ENCODE results near the gene SPTB.

SPTB gene

GRCh38 chr14:64703395-64704142 is 176.1 kb downstream of the SPTB start:
- peak overlapping the region; percentile 27 for H4K8ac ChIP-seq (ENCODE audit: low read length)
- no peaks in the 10 kb centered on the region for H3K36me3 ChIP-seq (ENCODE audit: control insufficient read depth in 1 of 2, insufficient read depth in 2 of 2, low read depth in 1 of 2, low read length in 2 of 2)

GRCh38 chr14:64702493-64703394 is 177.0 kb downstream of the SPTB start:
- Histone ChIP-seq H2AK5ac (ENCODE audit: low read length, severe bottlenecking) (peak overlapping the region; percentile 33), H3K4me1 (ENCODE audit: control insufficient read depth, insufficient read depth, low read depth, low read length) (peaks cover 24% of the 10 kb centered on the region), H3K4me2 (ENCODE audit: low read length, poor library complexity, severe bottlenecking) (peak overlapping the region; percentile 57), H3K4me3 (ENCODE audit: insufficient read depth in 1 of 2, low read depth in 1 of 2, low read length in 2 of 2) (no peak overlapping the region), H3K79me1 (replicated peaks; ENCODE audit: low read length, poor library complexity, severe bottlenecking) (no peaks in the 10 kb centered on the region), H3K18ac (ENCODE audit: low read depth in 1 of 2, low read length in 2 of 2) (no peak overlapping the region), H3K36me3 (ENCODE audit: control insufficient read depth in 1 of 2, insufficient read depth in 2 of 2, low read depth in 1 of 2, low read length in 2 of 2) (no peaks in the 10 kb centered on the region), H4K91ac (ENCODE audit: low read length) (no peak overlapping the region), H2BK15ac (ENCODE audit: low read depth, poor library complexity, severe bottlenecking) (peak overlapping the region; percentile 60), H4K8ac (ENCODE audit: low read length) (no peak overlapping the region), H3K9ac (ENCODE audit: low read length) (no peak overlapping the region), H2AFZ (ENCODE audit: low read depth, low read length) (no peak overlapping the region), H3K4ac (ENCODE audit: low read depth in 1 of 2, low read length in 2 of 2) (peak overlapping the region in 1 of 2 experiments; percentile 32), H3K9me3 (ENCODE audit: control insufficient read depth, low read length) (no peaks in the 10 kb centered on the region), H3K27me3 (ENCODE audit: control insufficient read depth in 1 of 2, insufficient read depth in 1 of 2, low read length in 2 of 2) (peaks cover 0 to 84% of the 10 kb centered on the region in 2 experiments), H3K27ac (ENCODE audit: low read length, poor library complexity, severe bottlenecking) (no peak overlapping the region), H2BK120ac (ENCODE audit: low read depth, low read length) (peak overlapping the region; percentile 11), H3K14ac (ENCODE audit: low read length in 2 of 2) (no peak overlapping the region), H2BK12ac (ENCODE audit: low read length in 2 of 2) (peak overlapping the region; percentile 38 to 45), H2BK5ac (ENCODE audit: low read depth, low read length, poor library complexity, severe bottlenecking) (peak overlapping the region; percentile 36), H3K23ac (ENCODE audit: low read length in 2 of 2) (no peak overlapping the region)
- WGBS: 33% methylated on average over 25 of the region's 25 CpGs
- DNase-seq: no peak

More at GRCh38 chr14:64703395-64704142, 176.1 kb downstream of the SPTB start:
- peak overlapping the region in 1 of 2 experiments; percentile 86 for H3K14ac ChIP-seq (ENCODE audit: low read length in 2 of 2)
- H3K27me3 ChIP-seq (ENCODE audit: control insufficient read depth in 1 of 2, insufficient read depth in 1 of 2, low read length in 2 of 2): peaks cover 0 to 82% of the 10 kb centered on the region in 2 experiments
- H3K79me1 ChIP-seq (replicated peaks; ENCODE audit: low read length, poor library complexity, severe bottlenecking): no peaks in the 10 kb centered on the region
- H2BK15ac ChIP-seq (ENCODE audit: low read depth, poor library complexity, severe bottlenecking): peak overlapping the region; percentile 60
- H3K23ac ChIP-seq (ENCODE audit: low read length in 2 of 2): peak overlapping the region in 1 of 2 experiments; percentile 57
- peak overlapping the region; percentile 77 for H2AK5ac ChIP-seq (ENCODE audit: low read length, severe bottlenecking)
- 8% methylated on average over 25 of the region's 26 CpGs for WGBS
- H3K18ac ChIP-seq (ENCODE audit: low read depth in 1 of 2, low read length in 2 of 2): peak overlapping the region; percentile 54 to 98
- H3K27ac ChIP-seq (ENCODE audit: low read length, poor library complexity, severe bottlenecking): peak overlapping the region; percentile 86
- peak overlapping the region; percentile 40 to 81 for H3K4ac ChIP-seq (ENCODE audit: low read depth in 1 of 2, low read length in 2 of 2)
- peaks cover 30% of the 10 kb centered on the region for H3K4me1 ChIP-seq (ENCODE audit: control insufficient read depth, insufficient read depth, low read depth, low read length)
- peak overlapping the region; percentile 35 for H2BK5ac ChIP-seq (ENCODE audit: low read depth, low read length, poor library complexity, severe bottlenecking)
- no peaks in the 10 kb centered on the region for H3K9me3 ChIP-seq (ENCODE audit: control insufficient read depth, low read length)
- peak overlapping the region; percentile 72 to 99 for H2BK12ac ChIP-seq (ENCODE audit: low read length in 2 of 2)
- peak overlapping the region; percentile 71 for H3K9ac ChIP-seq (ENCODE audit: low read length)
- H3K4me3 ChIP-seq (ENCODE audit: insufficient read depth in 1 of 2, low read depth in 1 of 2, low read length in 2 of 2): peak overlapping the region; percentile 42 to 80
- H2AFZ ChIP-seq (ENCODE audit: low read depth, low read length): peak overlapping the region; percentile 72
- H4K91ac ChIP-seq (ENCODE audit: low read length): peak overlapping the region; percentile 82
- peak overlapping the region; percentile 82 for H3K4me2 ChIP-seq (ENCODE audit: low read length, poor library complexity, severe bottlenecking)
- H2BK120ac ChIP-seq (ENCODE audit: low read depth, low read length): peak overlapping the region; percentile 11
- DNase-seq: peak; percentile 51

GRCh38 chr14:64701660-64702059 is 178.0 kb downstream of the SPTB start:
- H3K79me1 ChIP-seq (replicated peaks; ENCODE audit: low read length, poor library complexity, severe bottlenecking): no peaks in the 10 kb centered on the region
- H3K4ac ChIP-seq (ENCODE audit: low read depth in 1 of 2, low read length in 2 of 2): no peak overlapping the region
- H3K14ac ChIP-seq (ENCODE audit: low read length in 2 of 2): no peak overlapping the region
- no peak overlapping the region for H3K18ac ChIP-seq (ENCODE audit: low read depth in 1 of 2, low read length in 2 of 2)
- peaks cover 21% of the 10 kb centered on the region for H3K4me1 ChIP-seq (ENCODE audit: control insufficient read depth, insufficient read depth, low read depth, low read length)
- DNase-seq: no peak
- no peak overlapping the region for H2BK120ac ChIP-seq (ENCODE audit: low read depth, low read length)
- no peak overlapping the region for H4K91ac ChIP-seq (ENCODE audit: low read length)
- no peak overlapping the region for H3K23ac ChIP-seq (ENCODE audit: low read length in 2 of 2)
- no peak overlapping the region for H2BK12ac ChIP-seq (ENCODE audit: low read length in 2 of 2)
- H3K4me2 ChIP-seq (ENCODE audit: low read length, poor library complexity, severe bottlenecking): no peak overlapping the region
- H3K4me3 ChIP-seq (ENCODE audit: insufficient read depth in 1 of 2, low read depth in 1 of 2, low read length in 2 of 2): no peak overlapping the region
- H3K9me3 ChIP-seq (ENCODE audit: control insufficient read depth, low read length): no peaks in the 10 kb centered on the region
- H4K8ac ChIP-seq (ENCODE audit: low read length): no peak overlapping the region
- H3K36me3 ChIP-seq (ENCODE audit: control insufficient read depth in 1 of 2, insufficient read depth in 2 of 2, low read depth in 1 of 2, low read length in 2 of 2): no peaks in the 10 kb centered on the region
- no peak overlapping the region for H2BK15ac ChIP-seq (ENCODE audit: low read depth, poor library complexity, severe bottlenecking)
- no peak overlapping the region for H2AK5ac ChIP-seq (ENCODE audit: low read length, severe bottlenecking)
- H2AFZ ChIP-seq (ENCODE audit: low read depth, low read length): no peak overlapping the region
- no peak overlapping the region for H2BK5ac ChIP-seq (ENCODE audit: low read depth, low read length, poor library complexity, severe bottlenecking)
- no peak overlapping the region for H3K9ac ChIP-seq (ENCODE audit: low read length)
- peaks cover 0 to 85% of the 10 kb centered on the region in 2 experiments for H3K27me3 ChIP-seq (ENCODE audit: control insufficient read depth in 1 of 2, insufficient read depth in 1 of 2, low read length in 2 of 2)
- H3K27ac ChIP-seq (ENCODE audit: low read length, poor library complexity, severe bottlenecking): no peak overlapping the region
- 94% methylated on average over 1 of the region's 1 CpG for WGBS

GRCh38 chr14:64700894-64701293 is 178.8 kb downstream of the SPTB start:
- no peak overlapping the region for H3K18ac ChIP-seq (ENCODE audit: low read depth in 1 of 2, low read length in 2 of 2)
- no peak overlapping the region for H3K27ac ChIP-seq (ENCODE audit: low read length, poor library complexity, severe bottlenecking)
- no peak for DNase-seq
- H4K8ac ChIP-seq (ENCODE audit: low read length): no peak overlapping the region
- no peak overlapping the region for H2BK120ac ChIP-seq (ENCODE audit: low read depth, low read length)
- 97% methylated on average over 4 of the region's 4 CpGs for WGBS
- peaks cover 23% of the 10 kb centered on the region for H3K4me1 ChIP-seq (ENCODE audit: control insufficient read depth, insufficient read depth, low read depth, low read length)
- no peak overlapping the region for H2AK5ac ChIP-seq (ENCODE audit: low read length, severe bottlenecking)
- H3K4ac ChIP-seq (ENCODE audit: low read depth in 1 of 2, low read length in 2 of 2): no peak overlapping the region
- H3K9ac ChIP-seq (ENCODE audit: low read length): no peak overlapping the region
- no peak overlapping the region for H2AFZ ChIP-seq (ENCODE audit: low read depth, low read length)
- no peaks in the 10 kb centered on the region for H3K79me1 ChIP-seq (replicated peaks; ENCODE audit: low read length, poor library complexity, severe bottlenecking)
- H3K14ac ChIP-seq (ENCODE audit: low read length in 2 of 2): no peak overlapping the region
- no peak overlapping the region for H2BK5ac ChIP-seq (ENCODE audit: low read depth, low read length, poor library complexity, severe bottlenecking)
- H3K4me3 ChIP-seq (ENCODE audit: insufficient read depth in 1 of 2, low read depth in 1 of 2, low read length in 2 of 2): no peak overlapping the region
- no peaks in the 10 kb centered on the region for H3K36me3 ChIP-seq (ENCODE audit: control insufficient read depth in 1 of 2, insufficient read depth in 2 of 2, low read depth in 1 of 2, low read length in 2 of 2)
- H2BK12ac ChIP-seq (ENCODE audit: low read length in 2 of 2): no peak overlapping the region
- H3K23ac ChIP-seq (ENCODE audit: low read length in 2 of 2): no peak overlapping the region
- H3K4me2 ChIP-seq (ENCODE audit: low read length, poor library complexity, severe bottlenecking): no peak overlapping the region
- no peak overlapping the region for H4K91ac ChIP-seq (ENCODE audit: low read length)
- no peaks in the 10 kb centered on the region for H3K9me3 ChIP-seq (ENCODE audit: control insufficient read depth, low read length)
- H3K27me3 ChIP-seq (ENCODE audit: control insufficient read depth in 1 of 2, insufficient read depth in 1 of 2, low read length in 2 of 2): peaks cover 0 to 84% of the 10 kb centered on the region in 2 experiments
- no peak overlapping the region for H2BK15ac ChIP-seq (ENCODE audit: low read depth, poor library complexity, severe bottlenecking)
